Chondrocyte (in vitro differentiated cells): Measurements from ENCODE around the gene GRIP1. TPM values are rescaled to one million over a fixed set of nuclear protein-coding genes. Genes with fewer than 3 reads are reported as not detected.

Experiments used
- DNase-seq: peaks from one replicate; pipeline ENCODE4 v3.0.0; 2021; ENCODE audit warnings: mixed read lengths, low spot score
- H3K27ac Mint-ChIP-seq: one replicate; pipeline ENCODE4 v1.8.0; 2021; ENCODE audit warnings: mild to moderate bottlenecking, moderate library complexity, mixed read lengths; ENCODE audit not compliant: unreplicated experiment
- H3K27me3 Mint-ChIP-seq: 2 replicates; pipeline ENCODE4 v1.8.0; 2021; ENCODE audit warnings: low read depth, mixed read lengths
- H3K36me3 Mint-ChIP-seq: 2 replicates; pipeline ENCODE4 v1.8.0; 2021; ENCODE audit warnings: low read depth, mixed read lengths
- H3K4me1 Mint-ChIP-seq: 2 replicates; pipeline ENCODE4 v1.8.0; 2021; ENCODE audit warnings: low read depth, mild to moderate bottlenecking, mixed read lengths
- H3K4me3 Mint-ChIP-seq: one replicate; pipeline ENCODE4 v1.8.0; 2021; ENCODE audit warnings: mild to moderate bottlenecking, moderate library complexity, mixed read lengths; ENCODE audit not compliant: unreplicated experiment
- H3K9me3 Mint-ChIP-seq: 2 replicates; pipeline ENCODE4 v1.8.0; 2021; ENCODE audit warnings: low read depth, mixed read lengths
- total RNA-seq: library from RNA; stranded (reverse); gene quantifications from 3 replicates; pipeline ENCODE4 v1.2.1, GENCODE V29; 2021
- TF ChIP-seq, protein P1 (sequence below): fragments of 200-600 bp; sonication (generic); IDR thresholded peaks from 2 replicates; pipeline ENCODE4 v1.5.0; 2021; ENCODE audit warnings: antibody characterized with exemption, mild to moderate bottlenecking, moderate library complexity

GRIP1 gene
- total RNA-seq, 1 donor from 2014 or later = 5.0 TPM

- DNase-seq = no peak
- H3K4me3 Mint-ChIP-seq = no peak overlapping the region
- H3K36me3 Mint-ChIP-seq = peaks cover 7% of the 10 kb centered on the region
- TF ChIP-seq, protein P1, sequence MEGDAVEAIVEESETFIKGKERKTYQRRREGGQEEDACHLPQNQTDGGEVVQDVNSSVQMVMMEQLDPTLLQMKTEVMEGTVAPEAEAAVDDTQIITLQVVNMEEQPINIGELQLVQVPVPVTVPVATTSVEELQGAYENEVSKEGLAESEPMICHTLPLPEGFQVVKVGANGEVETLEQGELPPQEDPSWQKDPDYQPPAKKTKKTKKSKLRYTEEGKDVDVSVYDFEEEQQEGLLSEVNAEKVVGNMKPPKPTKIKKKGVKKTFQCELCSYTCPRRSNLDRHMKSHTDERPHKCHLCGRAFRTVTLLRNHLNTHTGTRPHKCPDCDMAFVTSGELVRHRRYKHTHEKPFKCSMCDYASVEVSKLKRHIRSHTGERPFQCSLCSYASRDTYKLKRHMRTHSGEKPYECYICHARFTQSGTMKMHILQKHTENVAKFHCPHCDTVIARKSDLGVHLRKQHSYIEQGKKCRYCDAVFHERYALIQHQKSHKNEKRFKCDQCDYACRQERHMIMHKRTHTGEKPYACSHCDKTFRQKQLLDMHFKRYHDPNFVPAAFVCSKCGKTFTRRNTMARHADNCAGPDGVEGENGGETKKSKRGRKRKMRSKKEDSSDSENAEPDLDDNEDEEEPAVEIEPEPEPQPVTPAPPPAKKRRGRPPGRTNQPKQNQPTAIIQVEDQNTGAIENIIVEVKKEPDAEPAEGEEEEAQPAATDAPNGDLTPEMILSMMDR = no peak
- peaks cover 7% of the 10 kb centered on the region for H3K4me1 Mint-ChIP-seq
- H3K9me3 Mint-ChIP-seq = no peaks in the 10 kb centered on the region
- peak overlapping the region; percentile 3 for H3K27ac Mint-ChIP-seq
- H3K27me3 Mint-ChIP-seq = no peaks in the 10 kb centered on the region
These were observed 348.9 kb downstream of the GRIP1 start for GRCh38 chr12:66329941-66330340.

DNA sequence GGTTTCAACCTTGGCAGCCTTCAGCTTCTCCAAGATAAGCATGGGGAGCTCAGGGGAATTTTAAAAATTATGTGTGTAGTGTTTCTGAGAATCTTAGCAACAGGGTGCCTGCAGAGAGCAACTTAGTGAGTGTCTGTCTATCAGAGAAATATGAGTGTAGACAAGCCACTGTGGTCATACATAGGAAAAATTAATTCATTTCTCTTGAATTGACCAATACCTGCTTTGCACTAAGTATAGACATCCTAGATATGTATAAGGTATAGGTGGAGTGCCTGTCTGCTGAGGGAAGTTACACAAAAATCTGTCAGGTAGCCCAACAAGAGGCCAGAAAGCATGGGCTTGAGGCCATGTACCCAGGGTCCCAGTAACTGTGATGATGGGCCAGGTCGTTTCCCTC, 355.9 kb downstream of the GRIP1 start:
- no peak overlapping the region for H3K27ac Mint-ChIP-seq
- peaks cover 6% of the 10 kb centered on the region for H3K36me3 Mint-ChIP-seq
- no peak for DNase-seq
- no peak overlapping the region for H3K4me3 Mint-ChIP-seq
- no peaks in the 10 kb centered on the region for H3K9me3 Mint-ChIP-seq
- TF ChIP-seq, protein P1 = no peak
- H3K27me3 Mint-ChIP-seq = no peaks in the 10 kb centered on the region
- H3K4me1 Mint-ChIP-seq = no peaks in the 10 kb centered on the region

GRCh38 chr12:66321435-66321834, 357.4 kb downstream of the GRIP1 start:
- no peaks in the 10 kb centered on the region for H3K27me3 Mint-ChIP-seq
- peaks cover 8% of the 10 kb centered on the region for H3K36me3 Mint-ChIP-seq
- H3K4me3 Mint-ChIP-seq = no peak overlapping the region

GRCh38 chr12:66320996-66321395, 357.9 kb downstream of the GRIP1 start:
- H3K36me3 Mint-ChIP-seq = peaks cover 8% of the 10 kb centered on the region
- no peaks in the 10 kb centered on the region for H3K4me1 Mint-ChIP-seq
- H3K27ac Mint-ChIP-seq = no peak overlapping the region
- no peak overlapping the region for H3K4me3 Mint-ChIP-seq
- TF ChIP-seq, protein P1 = no peak
- DNase-seq = no peak
- no peaks in the 10 kb centered on the region for H3K27me3 Mint-ChIP-seq
- H3K9me3 Mint-ChIP-seq = no peaks in the 10 kb centered on the region

More at GRCh38 chr12:66321435-66321834, 357.4 kb downstream of the GRIP1 start:
- TF ChIP-seq, protein P1 = no peak
- Mint-ChIP-seq H3K4me1 (no peaks in the 10 kb centered on the region), H3K9me3 (no peaks in the 10 kb centered on the region), H3K27ac (no peak overlapping the region)
- DNase-seq = no peak

DNA sequence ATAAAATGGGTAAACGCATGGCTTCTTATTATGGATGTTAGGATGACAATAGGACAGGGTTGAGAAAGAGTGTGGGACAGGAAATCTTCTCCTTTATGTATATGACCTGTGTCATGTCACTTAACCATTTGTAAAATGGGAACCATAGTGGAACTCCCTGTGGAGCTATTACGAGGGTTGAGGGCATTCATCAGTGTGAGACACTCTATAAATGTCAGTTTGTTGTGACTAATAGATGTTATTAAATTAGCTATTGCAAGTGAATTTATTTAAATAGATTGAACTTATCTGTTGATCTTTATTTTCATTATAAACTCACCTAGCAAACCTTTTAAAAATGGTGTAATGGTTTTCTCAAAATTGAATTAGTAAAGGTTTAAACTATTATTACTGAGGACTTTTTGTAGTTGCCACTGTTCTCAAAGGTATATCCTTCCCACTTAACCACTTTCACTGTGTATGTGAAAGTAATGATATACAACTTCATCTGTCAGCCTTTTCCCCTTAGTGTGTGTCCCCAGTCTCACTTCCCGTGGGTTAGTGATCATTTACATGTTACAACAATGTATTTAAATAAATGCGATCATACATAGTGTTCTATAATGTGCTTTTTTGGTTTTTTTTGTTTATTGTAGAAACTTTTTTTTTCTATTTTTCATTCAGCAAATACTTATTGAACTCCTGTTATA, 359.5 kb downstream of the GRIP1 start:
- TF ChIP-seq, protein P1 = no peak
- H3K9me3 Mint-ChIP-seq = no peaks in the 10 kb centered on the region
- H3K4me1 Mint-ChIP-seq = no peaks in the 10 kb centered on the region
- peaks cover 8% of the 10 kb centered on the region for H3K36me3 Mint-ChIP-seq
- H3K27ac Mint-ChIP-seq = no peak overlapping the region
- no peak for DNase-seq
- H3K4me3 Mint-ChIP-seq = no peak overlapping the region
- no peaks in the 10 kb centered on the region for H3K27me3 Mint-ChIP-seq
